IMR-90 (cell line): Measurements from ENCODE around the gene LCTL. TPM values are rescaled to one million over a fixed set of nuclear protein-coding genes. Genes with fewer than 3 reads are reported as not detected.

Source experiments
- ATAC-seq: fragments of 200-7000 bp; cut with Tn5 transposase; 2 replicates; pipeline ENCODE4 v1.9.1; 2020; ENCODE audit warnings: low read depth, mild to moderate bottlenecking, moderate library complexity
- BruUV-seq: library from RNA; stranded (reverse); fragments of 400-500 nt; replicated peaks from 2 replicates; lab custom pipeline; 2021; lab: Mats Ljungman, UMichigan
- CTCF ChIA-PET: fragments of 300-600 bp; formaldehyde crosslinking; extraction: SDS; loops from one replicate; lab custom pipeline; 2021; ENCODE audit warnings: antibody characterized with exemption; lab: Yijun Ruan, JAX
- POLR2A ChIA-PET: fragments of 300-600 bp; sonication (Branson Sonifier 250); formaldehyde crosslinking; loops from one replicate; lab custom pipeline; 2022; ENCODE audit warnings: antibody characterized with exemption; ENCODE audit not compliant: unreplicated experiment; lab: Charles Lee
- DNase-seq: peaks from one replicate; pipeline ENCODE4 v3.0.0; 2013
- H2AFZ ChIP-seq: replicated peaks from 2 replicates; pipeline ENCODE3; 2013; ENCODE audit warnings: low read length, mild to moderate bottlenecking; ENCODE audit not compliant: poor library complexity
- H2AK5ac ChIP-seq: 2 replicates; pipeline ENCODE4 v1.6.1; 2013; ENCODE audit warnings: low read depth, low read length, inconsistent platforms
- H2AK9ac ChIP-seq: replicated peaks from 2 replicates; pipeline ENCODE3; 2013; ENCODE audit warnings: mild to moderate bottlenecking, low read depth, low read length, moderate library complexity; ENCODE audit not compliant: poor library complexity
- H2BK120ac ChIP-seq: 2 replicates; pipeline ENCODE4 v1.6.1; 2013; ENCODE audit warnings: low read depth, low read length, inconsistent platforms
- H2BK15ac ChIP-seq: 3 replicates; pipeline ENCODE4 v1.6.1; 2013; ENCODE audit warnings: low read depth, low read length, inconsistent platforms
- H2BK20ac ChIP-seq: 2 replicates; pipeline ENCODE4 v1.6.1; 2013; ENCODE audit warnings: low read depth, mild to moderate bottlenecking, inconsistent platforms, low read length, moderate library complexity
- H2BK5ac ChIP-seq: 2 replicates; pipeline ENCODE4 v1.6.1; 2013; ENCODE audit warnings: mild to moderate bottlenecking, low read depth, low read length, inconsistent platforms; ENCODE audit not compliant: poor library complexity, severe bottlenecking
- H3K14ac ChIP-seq: replicated peaks from 2 replicates; pipeline ENCODE4 v1.6.1; 2013; ENCODE audit warnings: low read depth, low read length, inconsistent platforms
- H3K18ac ChIP-seq: 2 replicates; pipeline ENCODE4 v1.6.1; 2013; ENCODE audit warnings: low read depth, low read length, control low read depth
- H3K23ac ChIP-seq: 2 replicates; pipeline ENCODE4 v1.6.1; 2013; ENCODE audit warnings: low read depth, low read length, inconsistent platforms
- H3K27ac ChIP-seq: 2 replicates; pipeline ENCODE4 v1.5.1; 2013; ENCODE audit warnings: mild to moderate bottlenecking, control low read depth, low read length; ENCODE audit not compliant: insufficient read depth
- H3K27me3 ChIP-seq: 2 replicates; pipeline ENCODE4 v1.6.1; 2013; ENCODE audit warnings: low read length; ENCODE audit not compliant: control insufficient read depth, insufficient read depth
- H3K36me3 ChIP-seq: 2 replicates; pipeline ENCODE4 v1.6.1; 2013; ENCODE audit warnings: low read length, mixed read lengths; ENCODE audit not compliant: control insufficient read depth, insufficient read depth
- H3K4ac ChIP-seq: 2 replicates; pipeline ENCODE4 v1.6.1; 2013; ENCODE audit warnings: low read depth, low read length, inconsistent platforms
- H3K4me1 ChIP-seq: 2 replicates; pipeline ENCODE4 v1.6.1; 2013; ENCODE audit warnings: low read length, mixed read lengths; ENCODE audit not compliant: control insufficient read depth, insufficient read depth
- H3K4me2 ChIP-seq: 2 replicates; pipeline ENCODE4 v1.6.1; 2013; ENCODE audit warnings: low read depth, mild to moderate bottlenecking, control low read depth, low read length, moderate library complexity
- H3K4me3 ChIP-seq: 2 replicates; pipeline ENCODE4 v1.5.1; 2013; ENCODE audit warnings: low read depth, mild to moderate bottlenecking, control low read depth, low read length, moderate library complexity; ENCODE audit not compliant: insufficient read depth
- H3K56ac ChIP-seq: 2 replicates; pipeline ENCODE4 v1.6.1; 2013; ENCODE audit warnings: low read length, inconsistent platforms; ENCODE audit not compliant: insufficient read depth; ENCODE audit errors: extremely low read depth
- H3K79me1 ChIP-seq, 2 experiments: 2 replicates each; pipeline ENCODE4 v1.6.1; 2013; ENCODE audit warnings: low read length in 2 of 2, inconsistent platforms in 1 of 2, low read depth in 1 of 2
- H3K9ac ChIP-seq: 2 replicates; pipeline ENCODE4 v1.6.1; 2013; ENCODE audit warnings: low read depth, low read length, control low read depth
- H3K9me1 ChIP-seq: 2 replicates; pipeline ENCODE4 v1.6.1; 2013; ENCODE audit warnings: low read length, inconsistent platforms; ENCODE audit not compliant: insufficient read depth
- H3K9me3 ChIP-seq: 2 replicates; pipeline ENCODE4 v1.6.1; 2013; ENCODE audit warnings: low read length; ENCODE audit not compliant: control insufficient read depth, insufficient read depth
- H4K20me1 ChIP-seq: 2 replicates; pipeline ENCODE4 v1.6.1; 2013; ENCODE audit warnings: low read length, inconsistent platforms; ENCODE audit not compliant: insufficient read depth
- H4K5ac ChIP-seq: 2 replicates; pipeline ENCODE4 v1.6.1; 2013; ENCODE audit warnings: mild to moderate bottlenecking, low read depth, low read length, control low read depth
- H4K8ac ChIP-seq, 2 experiments: 2 replicates each; pipeline ENCODE4 v1.6.1; 2013; ENCODE audit warnings: low read depth in 2 of 2, low read length in 2 of 2, control low read depth in 1 of 2, inconsistent platforms in 1 of 2
- H4K91ac ChIP-seq: 2 replicates; pipeline ENCODE4 v1.6.1; 2013; ENCODE audit warnings: low read depth, low read length, inconsistent platforms; ENCODE audit not compliant: insufficient read depth
- CEBPB ChIP-seq: IDR thresholded peaks from 2 replicates; pipeline ENCODE4 v1.6.1; 2012; ENCODE audit warnings: low read depth, low read length, improper control_type of control experiment
- CHD1 ChIP-seq: IDR thresholded peaks from 2 replicates; pipeline ENCODE4 v1.6.1; 2012; ENCODE audit warnings: low read depth, low read length, improper control_type of control experiment
- FOS ChIP-seq: fragments of 150-350 bp; IDR thresholded peaks from 2 replicates; pipeline ENCODE4 v1.6.1; 2016; ENCODE audit warnings: low read depth, low read length
- MXI1 ChIP-seq: IDR thresholded peaks from 2 replicates; pipeline ENCODE4 v1.6.1; 2012; ENCODE audit warnings: low read depth, mild to moderate bottlenecking, low read length, moderate library complexity, borderline replicate concordance
- POLR2A ChIP-seq: IDR thresholded peaks from 2 replicates; pipeline ENCODE4 v1.6.1; 2012; ENCODE audit warnings: mild to moderate bottlenecking, low read depth, low read length
- RCOR1 ChIP-seq: IDR thresholded peaks from 2 replicates; pipeline ENCODE4 v1.6.1; 2012; ENCODE audit warnings: mild to moderate bottlenecking, low read length, improper control_type of control experiment; ENCODE audit not compliant: insufficient replicate concordance
- RFX5 ChIP-seq: IDR thresholded peaks from 2 replicates; pipeline ENCODE4 v1.8.0; 2012; ENCODE audit warnings: low read depth, mild to moderate bottlenecking, low read length, moderate library complexity
- USF2 ChIP-seq: fragments of 150-350 bp; IDR thresholded peaks from 2 replicates; pipeline ENCODE4 v1.6.1; 2017; ENCODE audit warnings: mild to moderate bottlenecking, antibody characterized with exemption, low read length, low read depth
- WGBS, 2 experiments: methylation state at CpG; one replicate each; pipeline versions ENCODE4 v1.1.5 to v1.1.7; 2013; ENCODE audit warnings: missing lambda C conversion rate in 2 of 2; ENCODE audit not compliant: insufficient read length in 1 of 2; ENCODE audit errors: extremely low coverage in 2 of 2; 5-methylcytosine and 5-hydroxymethylcytosine counted together
- dilution Hi-C: fragments of 300-500 bp; cut with HindIII; formaldehyde crosslinking; loops from one replicate; pipeline ENCODE4 v1.14.3; 2018; ENCODE audit warnings: low sequenced_read_pairs; ENCODE audit not compliant: unreplicated experiment
- in situ Hi-C: fragments of 300-500 bp; cut with MboI; formaldehyde crosslinking; loops from 3 replicates; pipeline ENCODE4 v1.14.3; 2019; ENCODE audit warnings: low sequenced_read_pairs, inconsistent platforms, mixed read lengths
- intact Hi-C: fragments of 100-400 bp; cut with micrococcal nuclease; formaldehyde crosslinking; loops from 2 replicates; pipeline ENCODE4 v1.10.0; 2022
- polyA plus RNA-seq, 3 experiments: library from polyadenylated mRNA; depleted of rRNA; stranded (reverse); fragments of >200 nt; gene quantifications; 2 replicates each; pipeline ENCODE4 v1.2.3, GENCODE V29; 2012; ENCODE audit warnings: low replicate concordance in 1 of 3
- total RNA-seq: library from RNA; depleted of rRNA; stranded (reverse); fragments of >200 nt; gene quantifications from 2 replicates; pipeline ENCODE4 v1.2.3, GENCODE V29; 2012

LCTL gene
- total and polyA plus RNA-seq, 2 of the 4 experiments (the other 2 are of a cell fraction): 10.3 to 10.4 TPM

GRCh38 chr15:66587749-66588148 lies 22.0 kb upstream of the LCTL start:
- Histone ChIP-seq H3K9ac (no peak overlapping the region), H3K79me1 (no peaks in the 10 kb centered on the region), H4K91ac (no peak overlapping the region), H3K56ac (no peak overlapping the region), H2BK120ac (no peak overlapping the region), H2AK9ac (no peak overlapping the region), H2AFZ (no peak overlapping the region), H2BK20ac (no peak overlapping the region), H4K5ac (no peak overlapping the region), H3K14ac (no peak overlapping the region), H3K27me3 (peaks cover 30% of the 10 kb centered on the region), H2BK5ac (no peak overlapping the region), H3K36me3 (no peaks in the 10 kb centered on the region), H4K20me1 (no peaks in the 10 kb centered on the region), H2AK5ac (no peak overlapping the region), H3K4me1 (no peaks in the 10 kb centered on the region), H3K27ac (no peak overlapping the region), H3K18ac (no peak overlapping the region), H3K4me3 (no peak overlapping the region), H3K23ac (no peak overlapping the region), H4K8ac (no peak overlapping the region), H3K9me3 (no peaks in the 10 kb centered on the region), H2BK15ac (no peak overlapping the region), H3K9me1 (no peaks in the 10 kb centered on the region), H3K4me2 (no peak overlapping the region), H3K4ac (no peak overlapping the region)
- TF ChIP-seq MXI1 (no peak), POLR2A (no peak), USF2 (no peak), FOS (no peak), CHD1 (no peak), RFX5 (no peak), CEBPB (no peak), RCOR1 (no peak)
- CTCF ChIA-PET: no interaction called here
- no TSS peak for BruUV-seq
- no CpG with 5 or more reads among the region's 5 CpGs for WGBS, 2 experiments
- DNase-seq (no peak), ATAC-seq (no peak; the same call in 1 of the 2 replicates)
- intact Hi-C loops (no loop called here), dilution Hi-C loops (no loop called here), in situ Hi-C loops (no loop called here)
- POLR2A ChIA-PET: no interaction called here
